Measurements from ENCODE around the gene PBRM1. TPM values are rescaled to one million over a fixed set of nuclear protein-coding genes. Genes with fewer than 3 reads are reported as not detected.

PBRM1 gene
- total RNA-seq (2021; ENCODE audit: unreplicated experiment) (40.0 TPM), Bru-seq, nascent RNA (percentile 78 among the genes with signal in this experiment), BruChase-seq, experiment 1, labeled RNA remaining after a 6-hour chase (percentile 84 among the genes with signal in this experiment), BruChase-seq, experiment 2, labeled RNA remaining after a 2-hour chase (percentile 75 among the genes with signal in this experiment)
- polyA plus RNA-seq (2012): 11.0 and 15.0 TPM in 2 replicates
- long read RNA-seq, partial matches to known transcripts: 28 of 44 reads
- long read RNA-seq, other reads (novel, unspliced or antisense): 16 of 44 reads

DNA sequence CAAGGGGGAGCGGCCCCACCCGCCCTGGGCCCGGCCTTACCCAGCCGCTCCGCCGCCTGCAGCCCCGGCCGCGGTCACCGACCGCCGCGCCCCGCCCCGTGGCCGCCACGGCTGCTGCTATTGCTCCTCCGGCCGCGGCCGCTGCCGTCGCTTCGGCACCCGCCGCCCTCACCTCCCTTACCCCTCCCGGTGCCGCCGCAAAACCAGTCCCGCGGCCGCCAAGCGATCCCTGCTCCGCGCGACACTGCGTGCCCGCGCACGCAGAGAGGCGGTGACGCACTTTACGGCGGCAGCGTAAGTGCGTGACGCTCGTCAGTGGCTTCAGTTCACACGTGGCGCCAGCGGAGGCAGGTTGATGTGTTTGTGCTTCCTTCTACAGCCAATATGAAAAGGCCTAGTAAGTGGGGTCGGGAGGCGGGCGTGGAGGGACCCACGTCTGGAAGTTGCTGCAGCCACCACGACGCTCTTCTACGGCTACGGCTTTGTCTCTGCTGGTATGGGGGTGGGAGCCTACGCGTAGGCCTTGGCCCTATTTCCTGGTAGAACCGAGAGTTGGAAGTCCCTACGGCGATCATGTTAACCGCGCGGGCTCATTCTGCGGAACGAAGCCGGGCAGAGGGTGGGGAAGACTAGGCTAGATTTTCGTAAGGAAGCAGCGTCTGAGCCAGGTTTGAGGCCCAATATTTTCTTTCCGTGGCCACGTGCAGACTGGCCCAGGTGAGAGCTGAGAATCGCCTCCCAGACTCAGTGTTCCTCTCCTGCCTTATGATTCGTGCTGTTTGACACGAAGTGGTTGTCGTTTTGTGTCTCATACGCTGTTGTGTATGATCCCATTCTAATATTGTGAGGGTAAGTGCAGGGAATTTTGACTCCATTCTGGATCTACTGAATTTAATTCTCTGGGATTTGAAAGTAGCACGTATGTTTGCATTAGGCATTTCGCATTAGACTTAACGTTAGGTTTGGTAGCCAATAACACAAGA is at the start of gene PBRM1, which contains the start of gene GNL3:
Gene PBRM1 (minus strand): TSS at position 205 of the 983 bp plus-strand sequence.
Gene GNL3 (plus strand): TSS at position 324 of the 983 bp plus-strand sequence. CDS start 61 bp downstream, at position 385.
- no peaks in the 10 kb centered on the region for H3K9me3 ChIP-seq (ENCODE audit: control insufficient read depth in 1 of 2, insufficient read depth in 1 of 2, low read depth in 1 of 2, low read length in 2 of 2)
- peaks cover 3% of the 10 kb centered on the region; the same call in 1 of the 2 replicates for H4K20me1 ChIP-seq (ENCODE audit: insufficient read depth)
- H3K79me2 ChIP-seq (ENCODE audit: insufficient read depth, low read length): peaks cover 87% of the 10 kb centered on the region
- ChIA-PET CTCF (no interaction called here), POLR2A (interaction anchor here (1.4 kb wide), 1 partner anchor 11 kb away, joined by 4 read pairs; no protein-coding TSS in a partner anchor), RAD21 (ENCODE audit: low non-redundant PET in 1 of 2, low total read pairs in 2 of 2, uncharacterized antibody in 2 of 2, unreplicated experiment in 2 of 2) (no interaction called here)
- DNase-seq (ENCODE audit: low read depth, low spot score) (peak; percentile 91), ATAC-seq (peak; percentile 80)
- peak within 1 kb of the TSS; percentile 94 to 98 for H3K4me3 ChIP-seq (replicated peaks in 1 of 2; ENCODE audit: low read depth in 1 of 2, low read length in 2 of 2)
- H2AFZ ChIP-seq (ENCODE audit: low read depth, low read length, poor library complexity, severe bottlenecking): no peak within 1 kb of the TSS
- no peaks in the 10 kb centered on the region for H3K27me3 ChIP-seq (ENCODE audit: insufficient read depth, low read length)
- H3K36me3 ChIP-seq (ENCODE audit: control insufficient read depth in 1 of 2, insufficient read depth in 2 of 2, low read length in 2 of 2): peaks cover 36 to 48% of the 10 kb centered on the region in 2 experiments
- peak within 1 kb of the TSS; percentile 74 for H3K27ac ChIP-seq (ENCODE audit: low read depth, low read length)
- peaks cover 13 to 29% of the 10 kb centered on the region in 2 experiments; a peak in 3 of 4 replicates for H3K4me1 ChIP-seq (ENCODE audit: control insufficient read depth in 1 of 2, insufficient read depth in 2 of 2, low read length in 2 of 2)
- no peaks in the 10 kb centered on the region for H3K9me2 ChIP-seq (ENCODE audit: insufficient read depth)
- peak within 1 kb of the TSS; percentile 97 for H3K9ac ChIP-seq (ENCODE audit: low read length)
- TF ChIP-seq SIN3A (IDR thresholded peaks at IDR 0.05; ENCODE audit: low read depth) (peak; percentile 99), ZFX (IDR thresholded peaks at IDR 0.05) (peak; percentile 96), ZNF274 (IDR thresholded peaks at IDR 0.05; ENCODE audit: low read depth, low read length) (no peak), POLR2A (IDR thresholded peaks at IDR 0.05; ENCODE audit: borderline replicate concordance, extremely low read depth, insufficient read depth, insufficient read length) (peak; percentile 33), RAD21 (IDR thresholded peaks at IDR 0.05; ENCODE audit: low read depth) (no peak), YY1 (IDR thresholded peaks at IDR 0.05; ENCODE audit: extremely low read depth, insufficient replicate concordance, low read depth, low read length) (peak; percentile 67), POLR2AphosphoS5 (IDR thresholded peaks at IDR 0.05; ENCODE audit: low read depth, low read length) (peak; percentile 95), CBX3 (IDR thresholded peaks at IDR 0.05; ENCODE audit: low read depth) (0 out of 2 replicates have a peak, but pooled peaks have one; percentile 62)
- TF ChIP-seq, protein P1, sequence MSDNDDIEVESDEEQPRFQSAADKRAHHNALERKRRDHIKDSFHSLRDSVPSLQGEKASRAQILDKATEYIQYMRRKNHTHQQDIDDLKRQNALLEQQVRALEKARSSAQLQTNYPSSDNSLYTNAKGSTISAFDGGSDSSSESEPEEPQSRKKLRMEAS (IDR thresholded peaks at IDR 0.05): peak; percentile 100
- TF ChIP-seq, protein P2, sequence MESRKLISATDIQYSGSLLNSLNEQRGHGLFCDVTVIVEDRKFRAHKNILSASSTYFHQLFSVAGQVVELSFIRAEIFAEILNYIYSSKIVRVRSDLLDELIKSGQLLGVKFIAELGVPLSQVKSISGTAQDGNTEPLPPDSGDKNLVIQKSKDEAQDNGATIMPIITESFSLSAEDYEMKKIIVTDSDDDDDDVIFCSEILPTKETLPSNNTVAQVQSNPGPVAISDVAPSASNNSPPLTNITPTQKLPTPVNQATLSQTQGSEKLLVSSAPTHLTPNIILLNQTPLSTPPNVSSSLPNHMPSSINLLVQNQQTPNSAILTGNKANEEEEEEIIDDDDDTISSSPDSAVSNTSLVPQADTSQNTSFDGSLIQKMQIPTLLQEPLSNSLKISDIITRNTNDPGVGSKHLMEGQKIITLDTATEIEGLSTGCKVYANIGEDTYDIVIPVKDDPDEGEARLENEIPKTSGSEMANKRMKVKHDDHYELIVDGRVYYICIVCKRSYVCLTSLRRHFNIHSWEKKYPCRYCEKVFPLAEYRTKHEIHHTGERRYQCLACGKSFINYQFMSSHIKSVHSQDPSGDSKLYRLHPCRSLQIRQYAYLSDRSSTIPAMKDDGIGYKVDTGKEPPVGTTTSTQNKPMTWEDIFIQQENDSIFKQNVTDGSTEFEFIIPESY (IDR thresholded peaks at IDR 0.05; ENCODE audit: extremely low read depth, insufficient replicate concordance, low read length): peak; percentile 4
- intact Hi-C loops (cut with micrococcal nuclease): no loop called here
- peak within 1 kb of the TSS; percentile 81 for H3K4me2 ChIP-seq (ENCODE audit: low read length)
- TSS peak; percentile 56 for BruUV-seq (replicated peaks)

All from HCT116 (cell line).